ENCODE measurements around the gene ANKAR. TPM values are rescaled to one million over a fixed set of nuclear protein-coding genes. Genes with fewer than 3 reads are reported as not detected.

ANKAR gene, protein sequence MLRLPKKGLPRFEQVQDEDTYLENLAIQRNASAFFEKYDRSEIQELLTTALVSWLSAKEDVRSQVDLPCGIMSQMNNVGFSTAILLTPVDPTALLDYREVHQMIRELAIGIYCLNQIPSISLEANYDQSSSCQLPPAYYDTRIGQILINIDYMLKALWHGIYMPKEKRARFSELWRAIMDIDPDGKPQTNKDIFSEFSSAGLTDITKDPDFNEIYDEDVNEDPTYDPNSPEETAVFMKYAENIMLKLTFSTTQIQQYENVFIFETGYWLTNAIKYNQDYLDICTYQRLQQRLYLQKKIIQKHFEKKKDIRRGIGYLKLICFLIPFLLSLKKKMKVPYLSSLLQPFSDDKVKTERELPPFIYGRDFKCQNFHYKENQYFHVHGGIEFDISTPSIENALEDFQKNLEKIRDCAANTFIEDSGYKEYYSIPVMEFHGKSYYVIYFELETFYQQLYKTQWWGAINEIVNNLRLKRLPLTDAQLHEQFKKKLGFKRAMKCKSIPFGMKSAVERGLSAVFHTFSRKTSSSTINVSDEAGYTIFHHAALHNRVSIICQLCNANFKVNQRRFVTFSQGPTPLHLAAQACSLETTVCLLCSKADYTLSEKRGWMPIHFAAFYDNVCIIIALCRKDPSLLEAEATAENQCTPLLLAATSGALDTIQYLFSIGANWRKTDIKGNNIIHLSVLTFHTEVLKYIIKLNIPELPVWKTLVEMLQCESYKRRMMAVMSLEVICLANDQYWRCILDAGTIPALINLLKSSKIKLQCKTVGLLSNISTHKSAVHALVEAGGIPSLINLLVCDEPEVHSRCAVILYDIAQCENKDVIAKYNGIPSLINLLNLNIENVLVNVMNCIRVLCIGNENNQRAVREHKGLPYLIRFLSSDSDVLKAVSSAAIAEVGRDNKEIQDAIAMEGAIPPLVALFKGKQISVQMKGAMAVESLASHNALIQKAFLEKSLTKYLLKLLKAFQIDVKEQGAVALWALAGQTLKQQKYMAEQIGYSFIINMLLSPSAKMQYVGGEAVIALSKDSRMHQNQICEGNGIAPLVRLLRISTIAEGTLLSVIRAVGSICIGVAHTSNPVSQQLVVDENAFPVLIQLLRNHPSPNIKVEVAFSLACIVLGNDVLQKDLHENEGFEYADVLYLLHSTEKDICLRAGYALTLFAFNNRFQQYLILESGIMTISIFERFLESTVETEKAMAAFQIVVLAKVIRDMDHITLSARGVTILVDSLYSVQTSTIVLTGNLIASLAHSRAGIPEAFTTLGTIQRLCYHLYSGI (N-terminal part only)
- 1.6 TPM for polyA plus RNA-seq (2013, experiment 1 of 2)
- polyA plus RNA-seq (2013, experiment 2 of 2) = 4.0 TPM

DNA sequence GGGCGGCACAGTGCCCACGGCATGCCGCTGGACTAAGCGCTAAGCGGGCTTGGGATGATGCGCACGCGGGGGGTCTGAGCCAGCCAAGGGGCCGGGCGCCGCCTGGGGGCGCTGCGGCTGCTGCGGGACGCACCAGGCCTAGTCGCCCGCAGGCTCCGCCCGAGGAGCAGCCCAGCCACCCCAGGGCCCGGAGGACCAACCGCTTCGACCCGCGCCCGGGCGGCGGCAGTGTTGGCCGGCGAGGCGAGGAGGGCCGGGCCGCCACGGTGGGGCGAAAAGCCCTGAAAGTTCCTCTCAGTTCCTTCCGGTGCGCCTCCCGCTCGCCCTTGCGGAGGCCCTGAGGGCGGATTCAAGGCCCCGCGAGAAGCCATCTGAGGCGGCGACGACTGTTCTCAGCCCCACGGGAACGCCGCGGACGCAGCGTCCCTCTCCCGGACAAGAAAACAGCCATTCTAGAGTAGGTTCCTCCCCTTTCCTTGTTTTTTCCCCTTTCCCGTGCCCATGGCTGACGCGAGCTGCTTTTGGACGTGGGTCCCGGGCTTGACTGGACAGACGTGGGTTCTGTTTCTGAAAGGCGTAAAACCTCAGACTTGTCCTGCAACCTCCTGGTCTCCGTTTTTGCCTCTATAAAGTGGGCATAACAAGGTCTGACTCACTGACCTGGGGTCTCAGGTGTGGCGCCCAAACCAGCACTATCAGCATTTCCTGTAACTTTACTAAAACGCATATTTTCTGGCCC lies at the start of gene ANKAR:
Gene ANKAR, plus strand, starts transcription at position 297 of the 739 bp plus-strand sequence. CDS start 1,821 bp downstream, outside the sequence.
- Histone ChIP-seq H3K27ac (ENCODE audit: low read depth, low read length, severe bottlenecking) (peak within 1 kb of the TSS; percentile 71), H3K9me3 (ENCODE audit: control insufficient read depth, low read length) (peaks cover 3% of the 10 kb centered on the region), H3K4me3 (ENCODE audit: extremely low read depth, insufficient read depth, low read length, poor library complexity, severe bottlenecking) (peak within 1 kb of the TSS; percentile 41), H3K4me1 (ENCODE audit: control insufficient read depth, insufficient read depth, low read length, poor library complexity, severe bottlenecking) (no peaks in the 10 kb centered on the region), H3K36me3 (ENCODE audit: control insufficient read depth, insufficient read depth, low read length) (peaks cover 40% of the 10 kb centered on the region)
- WGBS, 2 experiments (ENCODE audit: insufficient coverage in 2 of 2) = 20 to 23% methylated on average over 31 to 47 of the region's 62 CpGs

DNA sequence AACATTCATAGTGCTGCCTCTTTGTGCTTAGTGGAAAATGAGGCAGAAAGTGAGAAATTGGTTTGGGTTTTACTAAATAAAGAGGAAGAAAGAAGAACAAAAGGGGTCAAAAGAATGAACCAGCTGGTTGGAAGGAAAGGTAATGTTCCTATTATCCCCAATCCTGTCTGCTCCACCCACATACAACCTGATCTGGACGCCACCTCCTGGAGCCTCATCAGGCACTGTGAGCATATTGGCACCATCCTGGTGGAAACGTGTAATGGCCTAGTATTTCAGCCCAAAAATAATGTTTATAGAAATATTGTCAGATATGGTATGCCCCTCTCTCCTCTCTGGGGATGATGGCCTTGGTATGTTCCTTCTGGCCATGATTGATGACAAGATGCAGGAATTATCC lies 48.8 kb upstream of the ANKAR start:
- Histone ChIP-seq H3K9me3 (ENCODE audit: control insufficient read depth, low read length) (no peaks in the 10 kb centered on the region), H3K4me3 (ENCODE audit: extremely low read depth, insufficient read depth, low read length, poor library complexity, severe bottlenecking) (no peak overlapping the region), H3K4me1 (ENCODE audit: control insufficient read depth, insufficient read depth, low read length, poor library complexity, severe bottlenecking) (peaks cover 5% of the 10 kb centered on the region), H3K27ac (ENCODE audit: low read depth, low read length, severe bottlenecking) (no peak overlapping the region), H3K36me3 (ENCODE audit: control insufficient read depth, insufficient read depth, low read length) (no peaks in the 10 kb centered on the region)
- WGBS, 2 experiments (ENCODE audit: insufficient coverage in 2 of 2) = no CpG with 5 or more reads among the region's 2 CpGs

DNA sequence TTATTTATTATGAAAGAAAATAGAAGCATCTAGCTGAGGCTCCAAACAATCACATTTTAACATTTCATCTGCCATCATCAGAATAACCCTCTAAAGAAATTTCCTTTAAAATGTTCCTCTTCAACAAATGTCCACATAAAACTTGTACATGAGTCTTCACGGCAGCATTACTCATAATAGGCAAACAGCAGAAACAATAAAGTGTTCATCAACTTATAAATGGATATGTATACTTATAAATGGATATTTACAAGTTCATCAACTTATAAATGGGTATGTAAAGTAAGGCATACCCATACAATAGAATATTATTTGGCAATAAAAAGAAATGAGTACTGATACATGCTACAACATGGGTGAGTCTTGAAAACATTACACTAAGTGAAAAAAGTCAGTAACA lies 46.7 kb upstream of the ANKAR start:
- no peaks in the 10 kb centered on the region for H3K9me3 ChIP-seq (ENCODE audit: control insufficient read depth, low read length)
- WGBS, 2 experiments (ENCODE audit: insufficient coverage in 2 of 2) = no CpG with 5 or more reads among the region's 1 CpG

DNA sequence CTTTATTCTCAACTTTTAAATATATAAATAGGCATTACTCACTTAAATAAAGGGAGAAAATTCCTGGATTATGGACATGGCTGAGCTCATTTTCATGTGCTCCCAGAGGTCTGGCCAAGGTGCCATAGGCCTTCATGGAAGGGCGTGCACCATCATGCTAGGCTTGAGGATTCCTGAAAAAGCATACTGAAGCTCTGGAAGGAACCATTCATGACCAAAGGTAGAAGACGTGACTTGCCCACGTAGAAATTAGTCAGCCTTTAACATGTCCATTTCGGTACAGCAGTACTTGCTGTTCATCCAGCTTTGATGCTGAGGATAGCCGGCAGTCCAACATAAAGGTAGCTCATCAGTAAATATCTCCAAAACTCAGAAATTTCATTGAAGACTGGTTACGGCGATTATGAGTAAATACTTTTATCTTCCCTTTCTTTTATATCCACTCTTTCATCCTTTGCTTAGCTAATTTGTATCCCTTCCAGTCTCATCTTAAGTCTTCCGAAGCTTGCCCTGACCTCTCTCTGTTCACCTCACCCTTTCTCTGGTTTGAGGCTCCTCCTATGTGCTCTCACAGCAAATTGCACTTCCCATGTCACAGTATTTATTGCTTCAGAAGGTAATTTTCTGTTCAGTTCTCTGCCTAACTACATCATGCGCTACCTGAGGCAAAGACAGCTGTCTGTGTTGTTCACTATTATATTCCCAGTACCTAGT lies 45.5 kb upstream of the ANKAR start:
- Histone ChIP-seq H3K4me1 (ENCODE audit: control insufficient read depth, insufficient read depth, low read length, poor library complexity, severe bottlenecking) (peaks cover 9% of the 10 kb centered on the region), H3K36me3 (ENCODE audit: control insufficient read depth, insufficient read depth, low read length) (no peaks in the 10 kb centered on the region), H3K4me3 (ENCODE audit: extremely low read depth, insufficient read depth, low read length, poor library complexity, severe bottlenecking) (no peak overlapping the region), H3K9me3 (ENCODE audit: control insufficient read depth, low read length) (no peaks in the 10 kb centered on the region), H3K27ac (ENCODE audit: low read depth, low read length, severe bottlenecking) (no peak overlapping the region)
- 94 to 96% methylated on average over 8 of the region's 9 CpGs for WGBS, 2 experiments (ENCODE audit: insufficient coverage in 2 of 2)

More for the DNA sequence above, 46.7 kb upstream of the ANKAR start:
- Histone ChIP-seq H3K27ac (ENCODE audit: low read depth, low read length, severe bottlenecking) (no peak overlapping the region), H3K4me1 (ENCODE audit: control insufficient read depth, insufficient read depth, low read length, poor library complexity, severe bottlenecking) (peaks cover 9% of the 10 kb centered on the region), H3K36me3 (ENCODE audit: control insufficient read depth, insufficient read depth, low read length) (no peaks in the 10 kb centered on the region), H3K4me3 (ENCODE audit: extremely low read depth, insufficient read depth, low read length, poor library complexity, severe bottlenecking) (no peak overlapping the region)

DNA sequence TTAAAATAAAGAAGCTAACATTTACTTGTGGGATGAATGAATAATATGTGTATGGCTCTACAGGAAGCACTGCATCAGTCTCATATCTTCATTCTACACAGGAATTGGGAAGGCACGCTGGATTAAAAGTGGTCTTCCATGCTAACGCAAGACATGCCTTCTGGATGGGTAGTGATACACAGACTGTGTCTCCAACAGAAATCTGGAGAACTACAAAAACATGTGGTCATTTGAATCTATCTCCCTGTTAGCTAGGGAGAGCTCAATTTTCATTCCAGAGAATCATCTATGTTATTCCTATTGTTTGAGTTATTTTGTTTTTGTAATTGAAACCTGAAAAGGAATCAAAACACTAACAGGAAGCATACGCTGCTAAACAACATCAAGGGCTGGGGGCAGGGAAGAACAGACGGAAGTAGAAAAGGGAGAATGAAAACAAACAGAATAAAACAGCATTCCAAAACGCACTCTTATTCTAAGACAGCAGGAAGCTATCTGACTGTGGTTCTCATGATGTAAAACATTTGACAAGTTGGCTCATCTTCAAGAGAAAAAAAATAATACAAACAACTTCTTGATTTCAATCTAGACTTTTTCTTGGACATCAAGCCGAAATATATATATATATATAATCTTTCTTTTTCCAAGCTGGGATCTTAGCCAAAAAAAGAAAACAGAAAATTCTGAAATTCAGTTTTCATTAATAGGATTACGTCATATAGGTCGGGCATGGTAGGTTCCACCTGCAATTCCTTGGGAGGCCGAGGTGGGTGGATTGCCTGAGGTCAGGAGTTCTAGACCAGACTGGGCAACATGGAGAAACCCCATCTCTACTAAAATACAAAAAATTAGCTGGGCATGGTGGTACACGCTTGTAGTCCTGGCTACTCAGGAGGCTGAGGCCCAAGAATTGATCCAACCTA lies 44.7 kb upstream of the ANKAR start:
- WGBS, 2 experiments (ENCODE audit: insufficient coverage in 2 of 2) = 100% methylated on average over 2 to 3 of the region's 10 CpGs
- Histone ChIP-seq H3K4me3 (ENCODE audit: extremely low read depth, insufficient read depth, low read length, poor library complexity, severe bottlenecking) (no peak overlapping the region), H3K9me3 (ENCODE audit: control insufficient read depth, low read length) (no peaks in the 10 kb centered on the region), H3K27ac (ENCODE audit: low read depth, low read length, severe bottlenecking) (no peak overlapping the region), H3K4me1 (ENCODE audit: control insufficient read depth, insufficient read depth, low read length, poor library complexity, severe bottlenecking) (peaks cover 9% of the 10 kb centered on the region), H3K36me3 (ENCODE audit: control insufficient read depth, insufficient read depth, low read length) (no peaks in the 10 kb centered on the region)

DNA sequence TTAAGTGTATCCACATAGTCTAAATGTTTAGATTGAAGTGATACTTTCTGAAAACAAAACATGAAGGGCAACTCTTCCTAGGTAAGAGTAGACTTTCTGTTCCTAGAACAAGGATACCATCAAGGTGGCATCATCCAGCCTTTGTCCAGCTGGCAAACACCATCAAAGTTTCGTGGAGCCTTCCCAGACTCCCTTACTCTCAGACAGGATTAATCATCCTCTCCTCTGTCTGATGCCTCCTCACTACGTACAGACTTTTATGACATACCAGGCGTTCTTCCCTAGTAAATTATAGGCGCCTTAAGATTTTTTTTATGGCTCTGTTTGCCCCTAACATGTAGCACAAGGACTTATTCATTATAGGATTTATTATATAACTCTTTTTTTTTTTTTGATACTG lies 42.6 kb upstream of the ANKAR start:
- Histone ChIP-seq H3K27ac (ENCODE audit: low read depth, low read length, severe bottlenecking) (no peak overlapping the region), H3K4me3 (ENCODE audit: extremely low read depth, insufficient read depth, low read length, poor library complexity, severe bottlenecking) (no peak overlapping the region)
- whole genome bisulfite sequencing, 2 experiments (ENCODE audit: insufficient coverage in 2 of 2) = 89 to 100% methylated on average over 1 to 3 of the region's 4 CpGs

DNA sequence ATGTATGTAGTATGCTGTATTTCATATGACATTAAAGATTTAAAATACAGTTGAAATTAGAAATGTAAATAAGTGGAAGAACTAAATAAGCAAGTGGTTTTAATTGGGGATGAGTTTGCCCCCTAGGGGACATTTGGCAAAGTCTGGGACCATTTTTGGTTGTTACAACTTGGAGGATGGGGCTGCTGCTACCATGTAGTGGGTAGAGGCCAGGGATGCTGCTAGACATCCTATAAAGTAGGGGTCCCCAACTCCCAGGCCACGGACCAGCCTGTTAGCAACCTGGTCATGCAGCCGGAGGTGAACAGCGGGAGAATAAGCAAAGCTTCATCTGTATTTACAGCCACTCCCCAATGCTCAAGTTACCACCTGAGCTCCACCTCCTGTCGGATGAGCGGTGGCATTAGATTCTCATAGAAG lies 41.1 kb upstream of the ANKAR start:
- no peaks in the 10 kb centered on the region for H3K36me3 ChIP-seq (ENCODE audit: control insufficient read depth, insufficient read depth, low read length)
- no peak overlapping the region for H3K27ac ChIP-seq (ENCODE audit: low read depth, low read length, severe bottlenecking)
- H3K9me3 ChIP-seq (ENCODE audit: control insufficient read depth, low read length) = no peaks in the 10 kb centered on the region
- no peak overlapping the region for H3K4me3 ChIP-seq (ENCODE audit: extremely low read depth, insufficient read depth, low read length, poor library complexity, severe bottlenecking)
- 54% methylated on average over 2 to 5 of the region's 5 CpGs for WGBS, 2 experiments (ENCODE audit: insufficient coverage in 2 of 2)
- H3K4me1 ChIP-seq (ENCODE audit: control insufficient read depth, insufficient read depth, low read length, poor library complexity, severe bottlenecking) = peaks cover 9% of the 10 kb centered on the region

More for the DNA sequence above, 42.6 kb upstream of the ANKAR start:
- Histone ChIP-seq H3K36me3 (ENCODE audit: control insufficient read depth, insufficient read depth, low read length) (no peaks in the 10 kb centered on the region), H3K4me1 (ENCODE audit: control insufficient read depth, insufficient read depth, low read length, poor library complexity, severe bottlenecking) (peaks cover 9% of the 10 kb centered on the region), H3K9me3 (ENCODE audit: control insufficient read depth, low read length) (no peaks in the 10 kb centered on the region)

DNA sequence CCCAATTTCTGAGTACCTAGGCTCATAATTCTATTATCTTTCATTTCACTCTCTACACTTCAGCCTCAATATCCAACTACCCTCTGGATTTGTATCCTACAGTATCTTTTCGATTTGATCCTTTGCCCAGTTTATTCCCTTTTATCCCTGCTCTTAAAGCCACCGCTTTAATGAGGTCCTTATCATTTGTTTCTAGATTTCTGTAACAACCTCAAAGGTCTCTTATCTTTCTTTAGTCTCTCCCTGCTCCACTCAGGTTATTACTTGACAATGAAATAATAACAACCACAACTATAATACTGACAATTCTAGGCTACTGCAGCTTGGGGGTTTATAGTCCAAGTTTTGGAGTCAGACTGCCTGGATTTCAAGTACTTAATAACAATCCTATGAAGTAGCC lies 39.1 kb upstream of the ANKAR start:
- no peak overlapping the region for H3K27ac ChIP-seq (ENCODE audit: low read depth, low read length, severe bottlenecking)
- WGBS, 2 experiments (ENCODE audit: insufficient coverage in 2 of 2) = 87 to 90% methylated on average over 2 of the region's 2 CpGs
- no peak overlapping the region for H3K4me3 ChIP-seq (ENCODE audit: extremely low read depth, insufficient read depth, low read length, poor library complexity, severe bottlenecking)
- H3K9me3 ChIP-seq (ENCODE audit: control insufficient read depth, low read length) = no peaks in the 10 kb centered on the region
- H3K4me1 ChIP-seq (ENCODE audit: control insufficient read depth, insufficient read depth, low read length, poor library complexity, severe bottlenecking) = peaks cover 6% of the 10 kb centered on the region
- H3K36me3 ChIP-seq (ENCODE audit: control insufficient read depth, insufficient read depth, low read length) = no peaks in the 10 kb centered on the region
